ENCODE data around the gene P2RX5. TPM values are rescaled to one million over a fixed set of nuclear protein-coding genes. Genes with fewer than 3 reads are reported as not detected.
A peak's percentile ranks its signal among the peaks of the same experiment; 100 is the strongest.

P2RX5 gene
- total and polyA plus RNA-seq, 10 of the 15 experiments (the other 5 are each of a cell fraction or from before 2014, with no cell fraction given) = 6.9 to 28.8 (median 19.5) TPM

- TF ChIP-seq SIN3A (IDR thresholded peaks at IDR 0.05; ENCODE audit: low read depth, low read length) (no peak), E2F4 (IDR thresholded peaks at IDR 0.05; ENCODE audit: low read depth, low read length) (no peak), SP1 (IDR thresholded peaks at IDR 0.05; ENCODE audit: low read depth, low read length) (peak; percentile 54), HDAC6 (IDR thresholded peaks at IDR 0.05; ENCODE audit: unreplicated experiment) (no peak), NFYB (IDR thresholded peaks at IDR 0.05; ENCODE audit: insufficient read depth, low read depth, low read length) (no peak), TCF3 (IDR thresholded peaks at IDR 0.05; ENCODE audit: borderline replicate concordance, insufficient read depth, low read depth, low read length) (0 out of 2 replicates have a peak, but pooled peaks have one; percentile 32), RB1 (IDR thresholded peaks at IDR 0.05; ENCODE audit: borderline replicate concordance) (no peak; the same call in 1 of the 2 replicates), BHLHE40 (IDR thresholded peaks at IDR 0.05; ENCODE audit: borderline replicate concordance in 1 of 2, low read depth in 2 of 2, low read length in 1 of 2) (peak; percentile 83 to 94), MEF2B (IDR thresholded peaks at IDR 0.05; ENCODE audit: partially characterized antibody, poor library complexity, severe bottlenecking) (peak; percentile 52), RCOR1 (conservative IDR thresholded peaks at IDR 0.05; ENCODE audit: low read depth, low read length) (0 out of 2 replicates have a peak, but pooled peaks have one; percentile 53), CBX5 (IDR thresholded peaks at IDR 0.05; ENCODE audit: low read depth) (0 out of 2 replicates have a peak, but pooled peaks have one; percentile 49), SMAD1 (IDR thresholded peaks at IDR 0.05; ENCODE audit: low read depth, partially characterized antibody) (peak; percentile 63), CBX3 (IDR thresholded peaks at IDR 0.05; ENCODE audit: borderline replicate concordance, low read depth) (no peak), RAD51 (IDR thresholded peaks at IDR 0.05) (0 out of 2 replicates have a peak, but pooled peaks have one; percentile 33), MLLT1 (IDR thresholded peaks at IDR 0.05) (peak; percentile 96; the same call in 1 of the 2 replicates), BCL3 (IDR thresholded peaks at IDR 0.05; ENCODE audit: borderline replicate concordance, insufficient read depth, low read depth, low read length, poor library complexity, severe bottlenecking) (peak; percentile 74), SPI1 (IDR thresholded peaks at IDR 0.05; ENCODE audit: borderline replicate concordance, insufficient read depth, low read depth, low read length) (no peak), JUNB (IDR thresholded peaks at IDR 0.05) (no peak), POLR2A (IDR thresholded peaks at IDR 0.05; ENCODE audit: low read depth, low read length) (0 out of 2 replicates have a peak, but pooled peaks have one; percentile 21), EED (IDR thresholded peaks at IDR 0.05; ENCODE audit: low read depth) (peak; percentile 95), ATF2 (IDR thresholded peaks at IDR 0.05; ENCODE audit: low read length) (peak; percentile 81; the same call in 1 of the 2 replicates), RUNX3 (IDR thresholded peaks at IDR 0.05; ENCODE audit: low read length) (peak; percentile 99), CREB1 (IDR thresholded peaks at IDR 0.05; ENCODE audit: low read depth) (peak; percentile 28; the same call in 1 of the 2 replicates), FOS (IDR thresholded peaks at IDR 0.05; ENCODE audit: borderline replicate concordance, extremely low read depth, insufficient read length) (no peak), IRF4 (IDR thresholded peaks at IDR 0.05; ENCODE audit: low read depth, low read length) (peak; percentile 83), MTA2 (IDR thresholded peaks at IDR 0.05; ENCODE audit: low read depth) (peak; percentile 88; the same call in 1 of the 2 replicates), TBL1XR1 (IDR thresholded peaks at IDR 0.05; ENCODE audit: low read depth, low read length) (peak; percentile 77; the same call in 1 of the 2 replicates), NBN (IDR thresholded peaks at IDR 0.05) (peak; percentile 88)
Measured at GRCh38 chr17:3693829-3694231, 2.1 kb downstream of the P2RX5 start (continued).
